SU-DHL-6 (cell line): ENCODE results near the gene MRGPRX2.

ENCODE experiments used
- CTCF ChIP-seq: fragments of 200-600 bp; sonication (generic); IDR thresholded peaks from one replicate; pipeline ENCODE4 v1.5.1; 2017; ENCODE audit warnings: antibody characterized with exemption, mild to moderate bottlenecking, low read length, moderate library complexity; ENCODE audit not compliant: insufficient read depth, poor library complexity, severe bottlenecking
- EZH2phosphoT487 ChIP-seq: fragments of 200-600 bp; sonication (generic), shearing (Covaris generic); conservative IDR thresholded peaks from 2 replicates; pipeline ENCODE4 v1.6.1; 2018; ENCODE audit warnings: mild to moderate bottlenecking, antibody characterized with exemption, low read length, moderate library complexity, mixed read lengths

GRCh38 chr11:19083166-19083565 lies 22.6 kb upstream of the MRGPRX2 start:
- TF ChIP-seq CTCF = no peak
- TF ChIP-seq EZH2phosphoT487 = no peak
